NB4 (cell line): Measurements from ENCODE around the gene MRGPRF.

ENCODE experiments used
- DNase-seq: peaks from one replicate; pipeline ENCODE4 v3.0.0; 2010; ENCODE audit warnings: low read depth
- H3K4me3 ChIP-seq: one replicate; pipeline ENCODE4 v1.5.1; 2011; ENCODE audit warnings: mild to moderate bottlenecking, low read depth, low read length, moderate library complexity
- MYC ChIP-seq: IDR thresholded peaks from 2 replicates; pipeline ENCODE4 v1.6.1; 2011; ENCODE audit warnings: low read depth, low read length
- POLR2A ChIP-seq: IDR thresholded peaks from 2 replicates; pipeline ENCODE4 v1.6.1; 2011; ENCODE audit warnings: mild to moderate bottlenecking; ENCODE audit not compliant: insufficient read length; ENCODE audit errors: extremely low read depth
- TF ChIP-seq, protein P1 (sequence below): IDR thresholded peaks from one replicate; pipeline ENCODE4 v1.5.1; 2012; ENCODE audit warnings: low read depth, low read length
- TF ChIP-seq, protein P2 (sequence below): IDR thresholded peaks from 2 replicates; pipeline ENCODE4 v1.6.1; 2011; ENCODE audit warnings: low read depth, low read length

MRGPRF gene

DNA sequence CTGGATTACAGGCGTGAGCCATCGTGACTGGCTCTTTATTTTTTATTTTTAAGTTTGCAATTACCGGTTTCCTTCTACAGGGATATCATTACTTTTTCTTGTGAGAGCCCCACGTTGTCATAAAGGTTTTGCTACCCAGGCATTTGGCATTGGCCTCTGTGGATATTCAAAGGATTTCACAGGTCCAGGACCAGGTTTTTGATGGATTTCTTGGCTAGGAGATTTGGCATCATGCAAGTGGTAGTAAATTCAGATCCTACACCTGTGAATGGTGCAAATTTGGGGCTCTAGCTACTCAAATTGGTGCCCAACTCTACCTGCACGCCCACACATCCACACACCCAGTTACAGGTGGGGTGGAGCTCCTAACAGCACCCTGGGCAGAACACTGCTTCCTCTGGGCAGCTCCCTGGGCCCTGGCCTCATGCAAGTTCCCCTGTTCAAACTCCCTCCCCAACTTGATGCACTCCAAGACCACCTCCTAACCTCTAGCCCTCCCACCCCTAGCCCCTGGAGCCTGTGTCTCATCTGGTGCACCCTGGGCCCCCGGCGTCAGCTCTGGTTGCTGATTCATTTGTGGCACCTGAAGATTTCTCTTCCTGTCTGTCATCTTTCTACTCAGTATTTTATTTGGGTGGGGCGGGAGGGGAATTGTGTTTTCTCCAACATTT is 23.0 kb downstream of the MRGPRF start:
- no peak overlapping the region for H3K4me3 ChIP-seq
- TF ChIP-seq MYC (no peak), POLR2A (no peak)
- TF ChIP-seq, protein P1, sequence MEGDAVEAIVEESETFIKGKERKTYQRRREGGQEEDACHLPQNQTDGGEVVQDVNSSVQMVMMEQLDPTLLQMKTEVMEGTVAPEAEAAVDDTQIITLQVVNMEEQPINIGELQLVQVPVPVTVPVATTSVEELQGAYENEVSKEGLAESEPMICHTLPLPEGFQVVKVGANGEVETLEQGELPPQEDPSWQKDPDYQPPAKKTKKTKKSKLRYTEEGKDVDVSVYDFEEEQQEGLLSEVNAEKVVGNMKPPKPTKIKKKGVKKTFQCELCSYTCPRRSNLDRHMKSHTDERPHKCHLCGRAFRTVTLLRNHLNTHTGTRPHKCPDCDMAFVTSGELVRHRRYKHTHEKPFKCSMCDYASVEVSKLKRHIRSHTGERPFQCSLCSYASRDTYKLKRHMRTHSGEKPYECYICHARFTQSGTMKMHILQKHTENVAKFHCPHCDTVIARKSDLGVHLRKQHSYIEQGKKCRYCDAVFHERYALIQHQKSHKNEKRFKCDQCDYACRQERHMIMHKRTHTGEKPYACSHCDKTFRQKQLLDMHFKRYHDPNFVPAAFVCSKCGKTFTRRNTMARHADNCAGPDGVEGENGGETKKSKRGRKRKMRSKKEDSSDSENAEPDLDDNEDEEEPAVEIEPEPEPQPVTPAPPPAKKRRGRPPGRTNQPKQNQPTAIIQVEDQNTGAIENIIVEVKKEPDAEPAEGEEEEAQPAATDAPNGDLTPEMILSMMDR = no peak
- TF ChIP-seq, protein P2, sequence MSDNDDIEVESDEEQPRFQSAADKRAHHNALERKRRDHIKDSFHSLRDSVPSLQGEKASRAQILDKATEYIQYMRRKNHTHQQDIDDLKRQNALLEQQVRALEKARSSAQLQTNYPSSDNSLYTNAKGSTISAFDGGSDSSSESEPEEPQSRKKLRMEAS = no peak
- DNase-seq = no peak

DNA sequence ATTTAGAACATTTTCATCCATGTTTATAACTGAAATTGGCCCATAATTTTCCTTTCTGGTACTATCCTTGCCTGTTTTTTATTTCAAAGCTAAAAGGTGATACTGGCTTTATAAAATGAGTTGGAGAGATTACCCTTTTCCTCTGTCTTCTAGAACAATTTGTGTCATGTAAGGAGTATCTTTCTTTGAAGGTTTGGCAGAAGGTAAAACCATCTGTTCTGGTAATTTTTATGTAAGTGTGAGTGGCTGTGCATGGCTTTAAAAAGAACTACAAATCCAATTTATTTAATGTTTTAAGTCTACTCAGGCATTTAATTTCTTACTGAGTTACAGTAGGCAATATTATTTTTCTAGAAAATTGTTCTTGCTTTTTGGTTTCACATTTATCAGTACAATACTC is 24.6 kb downstream of the MRGPRF start:
- TF ChIP-seq, protein P2 = no peak
- DNase-seq = no peak
- H3K4me3 ChIP-seq = no peak overlapping the region

DNA sequence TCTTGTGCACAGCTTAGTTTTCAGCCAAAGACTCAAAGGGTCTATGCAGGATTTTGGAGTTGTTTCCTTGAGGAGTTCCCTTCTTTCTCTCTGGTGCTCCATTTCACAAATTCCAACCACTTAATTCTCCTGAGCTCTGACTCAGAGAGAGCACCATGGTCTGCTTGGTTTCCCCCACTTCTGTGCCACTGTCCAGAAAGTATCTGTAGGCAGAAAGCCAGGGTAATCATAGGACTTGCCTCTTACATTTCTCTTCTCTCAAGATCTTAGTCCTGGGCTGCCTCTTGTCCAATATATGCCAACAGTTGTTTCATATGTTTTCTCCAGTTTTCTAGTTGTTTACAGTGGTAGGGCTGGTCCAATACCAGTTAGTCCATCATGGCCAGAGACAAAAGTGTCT is 25.8 kb downstream of the MRGPRF start:
- H3K4me3 ChIP-seq = no peak overlapping the region
- no peak for DNase-seq
- TF ChIP-seq, protein P2 = no peak
- TF ChIP-seq, protein P1 = no peak
- no peak for TF ChIP-seq MYC
- TF ChIP-seq POLR2A = no peak

DNA sequence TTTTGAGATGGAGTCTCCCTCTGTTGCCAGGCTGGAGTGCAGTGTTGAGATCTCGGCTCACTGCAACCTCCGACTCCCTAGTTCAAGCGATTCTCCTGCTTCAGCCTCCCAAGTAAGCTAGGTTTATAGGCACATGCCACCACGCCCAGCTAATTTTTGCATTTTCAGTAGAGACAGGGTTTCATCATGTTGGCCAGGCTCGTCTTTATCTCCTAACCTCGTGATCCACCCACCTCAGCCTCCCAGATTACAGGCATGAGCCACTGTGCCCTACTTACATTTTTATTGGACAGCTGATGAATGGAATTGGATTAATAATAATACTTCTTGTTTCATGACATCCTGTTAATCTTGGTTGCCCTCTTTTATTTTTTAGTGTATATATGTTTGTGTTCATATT is 29.2 kb downstream of the MRGPRF start:
- no peak for DNase-seq
- no peak overlapping the region for H3K4me3 ChIP-seq
- TF ChIP-seq POLR2A (no peak), MYC (no peak)
- TF ChIP-seq, protein P1 = no peak
- TF ChIP-seq, protein P2 = no peak

DNA sequence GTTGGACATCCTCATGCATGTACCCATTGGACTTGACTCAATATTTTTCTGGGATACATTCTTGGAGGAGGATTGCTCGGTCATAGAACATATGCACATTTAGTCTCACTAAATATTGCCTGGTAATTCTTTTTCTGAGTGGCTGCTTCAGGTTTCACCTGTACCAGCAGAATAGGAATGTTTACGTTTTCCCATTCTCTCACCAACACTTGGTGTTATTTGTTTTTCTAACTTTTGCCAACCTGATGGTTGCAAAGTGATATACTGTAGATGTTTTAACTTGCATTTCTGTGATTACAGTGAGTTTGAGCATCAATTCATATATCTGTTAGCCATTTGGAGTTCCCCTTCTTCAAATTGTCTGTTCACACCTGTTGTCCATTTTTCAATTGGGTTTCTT is 30.9 kb downstream of the MRGPRF start:
- TF ChIP-seq MYC (no peak), POLR2A (no peak)
- TF ChIP-seq, protein P2 = no peak
- TF ChIP-seq, protein P1 = no peak
- H3K4me3 ChIP-seq = no peak overlapping the region
- DNase-seq = no peak

DNA sequence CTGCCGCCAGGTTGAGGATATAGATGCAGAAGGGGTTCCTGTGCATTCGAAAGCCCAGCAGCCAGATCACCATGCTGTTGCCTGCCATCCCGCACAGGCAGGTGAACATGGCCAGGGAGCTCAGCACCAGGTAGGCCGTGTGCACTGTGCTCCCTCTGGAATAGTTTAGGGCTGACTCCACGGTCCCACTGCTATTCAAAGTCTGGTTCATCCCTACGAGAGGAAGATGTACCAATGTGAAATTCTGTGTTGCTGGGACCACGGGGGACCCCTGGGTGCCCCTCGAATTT is 32.3 kb downstream of the MRGPRF start, which contains the start of gene MRGPRD:
Gene MRGPRD, minus strand, starts transcription at position 211 of the 290 bp plus-strand sequence. Its CDS starts 0 bp downstream, at position 211.
- H3K4me3 ChIP-seq = no peak within 1 kb of the TSS
- TF ChIP-seq, protein P2 = no peak
- TF ChIP-seq MYC (no peak), POLR2A (no peak)
- TF ChIP-seq, protein P1 = no peak
- no peak for DNase-seq
